ENCODE measurements around the gene RPL36A.

The RPL36A gene

DNA sequence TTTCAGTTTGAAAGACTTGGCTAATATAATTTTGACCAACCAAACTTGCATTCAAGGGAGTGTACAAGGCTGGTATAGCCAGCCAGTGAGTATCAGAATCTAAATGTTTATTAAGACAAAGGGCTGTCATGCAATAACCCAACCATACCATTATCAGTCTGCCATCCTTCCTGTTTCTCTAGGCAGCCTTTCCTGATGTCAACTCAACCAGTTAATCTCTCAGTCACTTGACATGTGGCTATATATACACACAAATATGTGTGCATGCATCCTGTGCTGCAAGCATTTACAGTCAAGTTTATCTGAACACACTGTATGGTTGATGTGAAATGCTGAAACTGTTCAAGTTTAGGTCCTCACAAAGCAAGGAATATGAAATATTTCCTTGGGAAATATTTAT, 22.0 kb upstream of the RPL36A start:
- TF ChIP-seq, protein P1, sequence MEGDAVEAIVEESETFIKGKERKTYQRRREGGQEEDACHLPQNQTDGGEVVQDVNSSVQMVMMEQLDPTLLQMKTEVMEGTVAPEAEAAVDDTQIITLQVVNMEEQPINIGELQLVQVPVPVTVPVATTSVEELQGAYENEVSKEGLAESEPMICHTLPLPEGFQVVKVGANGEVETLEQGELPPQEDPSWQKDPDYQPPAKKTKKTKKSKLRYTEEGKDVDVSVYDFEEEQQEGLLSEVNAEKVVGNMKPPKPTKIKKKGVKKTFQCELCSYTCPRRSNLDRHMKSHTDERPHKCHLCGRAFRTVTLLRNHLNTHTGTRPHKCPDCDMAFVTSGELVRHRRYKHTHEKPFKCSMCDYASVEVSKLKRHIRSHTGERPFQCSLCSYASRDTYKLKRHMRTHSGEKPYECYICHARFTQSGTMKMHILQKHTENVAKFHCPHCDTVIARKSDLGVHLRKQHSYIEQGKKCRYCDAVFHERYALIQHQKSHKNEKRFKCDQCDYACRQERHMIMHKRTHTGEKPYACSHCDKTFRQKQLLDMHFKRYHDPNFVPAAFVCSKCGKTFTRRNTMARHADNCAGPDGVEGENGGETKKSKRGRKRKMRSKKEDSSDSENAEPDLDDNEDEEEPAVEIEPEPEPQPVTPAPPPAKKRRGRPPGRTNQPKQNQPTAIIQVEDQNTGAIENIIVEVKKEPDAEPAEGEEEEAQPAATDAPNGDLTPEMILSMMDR (IDR thresholded peaks at IDR 0.05), result no peak
- peaks cover 26% of the 10 kb centered on the region for H3K9me3 Mint-ChIP-seq
- DNase-seq, result no peak
- H3K4me3 Mint-ChIP-seq, result no peak overlapping the region
- H3K27me3 Mint-ChIP-seq (ENCODE audit: low read depth, poor library complexity), result peaks cover 8% of the 10 kb centered on the region
- no peaks in the 10 kb centered on the region for H3K4me1 Mint-ChIP-seq
- no peak overlapping the region for H3K27ac Mint-ChIP-seq
- no peaks in the 10 kb centered on the region for H3K36me3 Mint-ChIP-seq (ENCODE audit: low read depth)

DNA sequence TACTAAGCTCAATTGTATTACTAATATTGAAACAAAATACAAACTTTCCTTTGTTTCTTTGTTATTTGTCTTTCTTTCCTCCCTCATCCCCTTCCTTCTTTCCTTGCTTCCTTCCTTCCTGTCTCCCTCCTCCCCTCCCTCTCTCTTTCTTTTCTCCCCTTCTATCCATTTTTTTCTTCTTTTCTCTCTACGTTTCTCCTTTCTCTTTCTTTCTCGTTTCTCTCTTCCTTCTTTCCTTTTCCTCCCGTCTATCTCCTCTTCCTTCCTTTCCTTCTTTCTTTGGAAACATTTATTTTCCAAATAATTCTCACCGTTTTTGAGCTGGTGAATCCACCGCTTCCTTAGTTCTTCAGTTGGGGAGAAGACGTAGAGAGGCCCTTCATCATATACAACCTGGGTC, 21.1 kb upstream of the RPL36A start:
- Mint-ChIP-seq H3K4me1 (no peaks in the 10 kb centered on the region), H3K27ac (no peak overlapping the region), H3K27me3 (ENCODE audit: low read depth, poor library complexity) (peaks cover 4% of the 10 kb centered on the region), H3K36me3 (ENCODE audit: low read depth) (no peaks in the 10 kb centered on the region), H3K9me3 (peaks cover 31% of the 10 kb centered on the region), H3K4me3 (no peak overlapping the region)
- DNase-seq, result no peak
- TF ChIP-seq, protein P1 (IDR thresholded peaks at IDR 0.05), result no peak

GRCh38 chrX:101370888-101371504, 19.8 kb upstream of the RPL36A start:
- Mint-ChIP-seq H3K4me1 (no peaks in the 10 kb centered on the region), H3K36me3 (ENCODE audit: low read depth) (no peaks in the 10 kb centered on the region), H3K9me3 (peaks cover 36% of the 10 kb centered on the region), H3K27me3 (ENCODE audit: low read depth, poor library complexity) (peaks cover 4% of the 10 kb centered on the region), H3K4me3 (no peak overlapping the region), H3K27ac (peak overlapping the region; percentile 26)
- no peak for DNase-seq
- TF ChIP-seq, protein P1 (IDR thresholded peaks at IDR 0.05), result no peak

DNA sequence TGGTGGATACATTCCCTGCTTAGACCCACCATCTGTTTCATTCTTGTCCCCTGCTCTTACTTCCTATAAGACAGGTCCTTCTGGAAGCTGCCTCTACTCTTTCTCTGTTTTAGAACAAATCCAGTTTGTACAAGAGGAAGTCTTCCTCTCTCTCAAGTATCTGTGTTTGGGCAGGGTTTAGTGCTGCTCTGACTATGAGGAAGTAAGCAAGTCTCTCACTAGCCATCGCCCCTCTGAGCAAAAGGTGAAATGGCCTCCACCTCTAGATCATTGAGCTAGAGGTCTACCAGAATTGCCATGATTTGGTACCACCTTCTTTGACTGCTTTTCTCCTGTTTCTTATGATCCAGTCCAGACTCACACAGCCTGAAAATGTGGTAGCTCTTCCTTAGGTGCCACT, 13.3 kb upstream of the RPL36A start:
- Mint-ChIP-seq H3K27me3 (ENCODE audit: low read depth, poor library complexity) (peaks cover 3% of the 10 kb centered on the region), H3K36me3 (ENCODE audit: low read depth) (no peaks in the 10 kb centered on the region), H3K4me3 (no peak overlapping the region), H3K9me3 (peaks cover 45% of the 10 kb centered on the region), H3K4me1 (no peaks in the 10 kb centered on the region), H3K27ac (no peak overlapping the region)
- TF ChIP-seq, protein P1 (IDR thresholded peaks at IDR 0.05), result no peak
- DNase-seq, result no peak

DNA sequence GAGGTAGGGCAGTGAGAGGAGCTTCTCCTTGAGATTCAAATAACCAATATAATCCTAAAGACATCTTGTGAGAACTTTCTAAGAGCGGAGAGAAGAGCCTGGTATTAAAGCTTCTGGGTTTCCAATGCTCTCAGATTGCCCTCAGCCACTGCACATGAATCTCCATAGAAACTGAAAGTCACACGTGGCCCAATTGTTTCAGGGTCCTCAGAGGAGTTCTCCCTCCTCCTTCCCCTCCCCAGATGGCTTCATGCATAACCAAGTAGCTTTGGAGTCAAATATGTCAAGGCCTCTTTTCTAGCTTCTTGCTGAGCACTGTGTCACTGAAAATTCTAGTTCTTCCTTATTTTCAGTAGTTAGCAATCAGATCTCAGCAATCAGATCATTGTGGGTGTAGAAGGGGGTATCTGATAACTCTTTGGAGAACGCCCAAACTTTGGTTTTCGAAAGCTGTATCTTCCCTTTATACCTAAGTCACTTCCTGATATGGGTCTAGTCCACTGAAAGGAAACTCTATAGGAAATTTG, 7.1 kb upstream of the RPL36A start:
- TF ChIP-seq, protein P1 (IDR thresholded peaks at IDR 0.05), result no peak
- Mint-ChIP-seq H3K36me3 (ENCODE audit: low read depth) (no peaks in the 10 kb centered on the region), H3K4me1 (peaks cover 7% of the 10 kb centered on the region), H3K27ac (no peak overlapping the region), H3K27me3 (ENCODE audit: low read depth, poor library complexity) (peaks cover 6% of the 10 kb centered on the region), H3K4me3 (no peak overlapping the region), H3K9me3 (peaks cover 48% of the 10 kb centered on the region)
- DNase-seq, result no peak
